CD4-positive, alpha-beta memory T cell (primary cell): ENCODE results near the gene METAP1D. TPM values are rescaled to one million over a fixed set of nuclear protein-coding genes. Genes with fewer than 3 reads are reported as not detected.

Experiments
- CTCF ChIA-PET: fragments of 350-600 bp; sonication (Branson Sonifier 250); formaldehyde crosslinking; loops from one replicate; lab custom pipeline; 2021; ENCODE audit warnings: inconsistent platforms; ENCODE audit not compliant: partially characterized antibody; lab: Charles Lee
- POLR2A ChIA-PET: fragments of 350-600 bp; sonication (Branson Sonifier 250); formaldehyde crosslinking; loops from one replicate; lab custom pipeline; 2021; ENCODE audit not compliant: partially characterized antibody; lab: Charles Lee
- DNase-seq, 5 donors: peaks; one replicate each; pipeline versions ENCODE4 v3.0.0 to v3.0.0-alpha.2; 2020 to 2022; ENCODE audit warnings: mixed read lengths in 1 of 5
- H3K27ac ChIP-seq: one replicate; pipeline ENCODE4 v1.7.0; 2013; ENCODE audit warnings: low read depth, low read length
- H3K27me3 ChIP-seq: 2 replicates; pipeline ENCODE4 v1.7.0; 2013; ENCODE audit warnings: mild to moderate bottlenecking, low read length, moderate library complexity; ENCODE audit not compliant: insufficient read depth
- H3K36me3 ChIP-seq: 2 replicates; pipeline ENCODE4 v1.7.0; 2013; ENCODE audit warnings: mild to moderate bottlenecking, low read length, moderate library complexity; ENCODE audit not compliant: insufficient read depth
- H3K4me1 ChIP-seq: 2 replicates; pipeline ENCODE4 v1.7.0; 2013; ENCODE audit warnings: mild to moderate bottlenecking, low read length, moderate library complexity; ENCODE audit not compliant: insufficient read depth
- H3K4me3 ChIP-seq, 2 donors: one replicate each; pipeline ENCODE4 v1.7.0; 2013; ENCODE audit warnings: low read length in 2 of 2, mild to moderate bottlenecking in 1 of 2
- H3K9me3 ChIP-seq, 2 donors: one replicate each; pipeline ENCODE4 v1.7.0; 2013; ENCODE audit warnings: low read length in 2 of 2, control low read depth in 1 of 2; ENCODE audit not compliant: control insufficient read depth in 1 of 2
- H3K27ac Mint-ChIP-seq, 7 donors: one replicate each; pipeline ENCODE4 v1.8.0; 2020 to 2021; ENCODE audit warnings: mixed read lengths in 7 of 7, mild to moderate bottlenecking in 6 of 7, inconsistent platforms in 3 of 7, moderate library complexity in 3 of 7
- H3K27me3 Mint-ChIP-seq, 2 donors: one replicate each; pipeline ENCODE4 v1.8.0; 2020 to 2021; ENCODE audit warnings: mixed read lengths in 2 of 2
- H3K36me3 Mint-ChIP-seq, 2 donors: one replicate each; pipeline ENCODE4 v1.8.0; 2020 to 2021; ENCODE audit warnings: mixed read lengths in 2 of 2, inconsistent platforms in 1 of 2, mild to moderate bottlenecking in 1 of 2
- H3K4me1 Mint-ChIP-seq, 4 donors: one replicate each; pipeline ENCODE4 v1.8.0; 2020 to 2021; ENCODE audit warnings: mixed read lengths in 4 of 4, mild to moderate bottlenecking in 1 of 4
- H3K4me3 Mint-ChIP-seq, 8 donors: one replicate each; pipeline ENCODE4 v1.8.0; 2020 to 2021; ENCODE audit warnings: mixed read lengths in 8 of 8, mild to moderate bottlenecking in 7 of 8, moderate library complexity in 6 of 8, inconsistent platforms in 3 of 8
- H3K9me3 Mint-ChIP-seq, 8 donors: one replicate each; pipeline ENCODE4 v1.8.0; 2020 to 2021; ENCODE audit warnings: mixed read lengths in 8 of 8, mild to moderate bottlenecking in 5 of 8, inconsistent platforms in 3 of 8, moderate library complexity in 1 of 8
- intact Hi-C: fragments of 100-400 bp; cut with micrococcal nuclease; formaldehyde crosslinking; loops from one replicate; pipeline ENCODE4 v1.15.1; 2023
- polyA plus RNA-seq, 2 donors: library from polyadenylated mRNA; unstranded; fragments of 300-500 nt; fragmentation: Illumina TruSeq; gene quantifications; one replicate each; pipeline ENCODE4 v1.2.3, GENCODE V29; 2021
- total RNA-seq, 2 experiments: library from RNA; stranded (reverse); gene quantifications; one replicate each; pipeline ENCODE4 v1.2.3, GENCODE V29; 2021

METAP1D gene
- total and polyA plus RNA-seq, 4 experiments from 2014 or later = 3.5 to 7.3 (median 6.5) TPM

GRCh38 chr2:172094294-172095145 is 94.8 kb downstream of the METAP1D start:
- Mint-ChIP-seq H3K36me3 (no peaks in the 10 kb centered on the region), H3K9me3 (peaks cover 0 to 24% (median 4%) of the 10 kb centered on the region in 8 donors), H3K27me3 (peaks cover 61 to 63% of the 10 kb centered on the region in 2 donors), H3K4me3 (peak overlapping the region in 7 of 8 donors; percentile 61 to 90 (median 87)), H3K4me1 (peaks cover 21 to 70% (median 33%) of the 10 kb centered on the region in 4 donors), H3K27ac (peak overlapping the region in 2 of 7 donors; percentile 41 to 99)
- CTCF ChIA-PET = interaction anchor here (1.7 kb wide), 1 partner anchor 10 kb away, joined by 6 read pairs; no protein-coding TSS in a partner anchor
- H3K27ac ChIP-seq = no peak overlapping the region
- no peaks in the 10 kb centered on the region for H3K36me3 ChIP-seq
- DNase-seq = peak in 2 of 5 donors; percentile 14 to 31
- H3K4me1 ChIP-seq = peaks cover 65% of the 10 kb centered on the region
- peak overlapping the region in 1 of 2 donors; percentile 50 for H3K4me3 ChIP-seq
- intact Hi-C loops = loop anchor here (1.0 to 5.0 kb wide), 3 partner anchors 8 to 1167 kb away; partner anchors contain the start of genes DLX2 and GORASP2
- POLR2A ChIA-PET = interaction anchor here (1.0 to 14.0 kb wide), 4 partner anchors 7 to 368 kb away, joined by 3 to 186 read pairs (median 96); partner anchors contain the start of genes DLX1 and DLX2
- H3K9me3 ChIP-seq = no peaks in the 10 kb centered on the region
- H3K27me3 ChIP-seq = peaks cover 97% of the 10 kb centered on the region

- H3K9me3 ChIP-seq = no peaks in the 10 kb centered on the region
- CTCF ChIA-PET = interaction anchor here (1.0 to 1.7 kb wide), 2 partner anchors 9 to 11 kb away, joined by 4 to 6 read pairs; no protein-coding TSS in a partner anchor
- peaks cover 21 to 62% (median 32%) of the 10 kb centered on the region in 4 donors for H3K4me1 Mint-ChIP-seq
Observed at GRCh38 chr2:172095146-172095904, 95.6 kb downstream of the METAP1D start.

DNA sequence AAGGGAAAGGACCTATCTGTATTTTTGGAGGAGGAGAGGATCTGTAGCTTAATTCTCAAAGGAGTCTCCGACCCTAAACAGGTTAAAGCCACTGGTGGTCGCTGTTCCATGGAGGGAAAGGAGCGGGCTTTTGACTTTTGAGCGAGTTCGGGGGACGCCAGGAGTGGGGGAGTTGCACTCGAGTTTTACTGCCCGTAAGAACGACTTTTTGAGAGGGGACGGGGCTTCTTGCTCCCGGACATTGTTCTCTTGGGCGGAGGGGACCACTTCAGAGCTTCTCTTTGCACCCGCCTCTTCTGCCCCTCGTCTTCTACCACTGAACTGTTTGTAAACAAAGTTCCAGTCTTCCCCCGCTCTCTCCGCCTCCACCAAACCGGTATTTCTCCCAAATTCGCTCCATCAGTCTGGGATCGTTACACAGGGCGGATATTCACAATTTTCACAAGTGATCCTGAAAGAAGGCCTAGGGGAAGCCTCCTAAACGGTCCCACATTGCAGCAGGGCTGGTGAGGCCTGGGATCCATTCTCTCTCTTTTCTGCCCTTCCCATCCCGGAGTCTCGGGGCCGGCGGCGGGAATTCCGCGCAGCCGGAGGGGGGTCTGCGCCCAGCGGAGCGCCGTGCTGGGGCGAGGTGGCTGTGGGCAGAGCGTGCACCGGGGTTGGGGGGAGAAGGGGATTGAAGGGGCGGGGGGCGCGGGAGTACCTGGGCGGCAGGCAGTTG is 96.3 kb downstream of the METAP1D start:
- Histone ChIP-seq H3K27me3 (peaks cover 97% of the 10 kb centered on the region), H3K4me3 (peak overlapping the region in 1 of 2 donors; percentile 8), H3K27ac (no peak overlapping the region), H3K36me3 (no peaks in the 10 kb centered on the region), H3K4me1 (peaks cover 78% of the 10 kb centered on the region), H3K9me3 (no peaks in the 10 kb centered on the region)
- Mint-ChIP-seq H3K36me3 (no peaks in the 10 kb centered on the region), H3K27me3 (peaks cover 56% of the 10 kb centered on the region in 2 donors), H3K9me3 (peaks cover 0 to 29% (median 4%) of the 10 kb centered on the region in 8 donors), H3K4me1 (peaks cover 23 to 62% (median 36%) of the 10 kb centered on the region in 4 donors), H3K4me3 (peak overlapping the region in 7 of 8 donors; percentile 82 to 90 (median 87)), H3K27ac (peak overlapping the region in 5 of 7 donors; percentile 12 to 93 (median 68))
- intact Hi-C loops = loop anchor here (1.0 to 5.0 kb wide), 2 partner anchors 10 to 1169 kb away; partner anchors contain the start of gene GORASP2
- DNase-seq = peak in 1 of 5 donors; percentile 24
- ChIA-PET POLR2A (interaction anchor here (1.3 to 13.6 kb wide), 2 partner anchors 8 to 9 kb away, joined by 3 to 186 read pairs; partner anchors contain the start of gene DLX1), CTCF (interaction anchor here (1.0 to 1.7 kb wide), 2 partner anchors 9 to 11 kb away, joined by 4 to 6 read pairs; no protein-coding TSS in a partner anchor)

More at GRCh38 chr2:172095146-172095904, 95.6 kb downstream of the METAP1D start:
- intact Hi-C loops = loop anchor here (1.0 to 5.0 kb wide), 2 partner anchors 9 to 1168 kb away; partner anchors contain the start of gene GORASP2
- Mint-ChIP-seq H3K4me3 (peak overlapping the region; percentile 82 to 90 (median 87)), H3K27ac (peak overlapping the region; percentile 29 to 93 (median 88)), H3K9me3 (peaks cover 0 to 24% (median 4%) of the 10 kb centered on the region in 8 donors), H3K36me3 (no peaks in the 10 kb centered on the region), H3K27me3 (peaks cover 55 to 57% of the 10 kb centered on the region in 2 donors)
- Histone ChIP-seq H3K27ac (no peak overlapping the region), H3K36me3 (no peaks in the 10 kb centered on the region), H3K4me1 (peaks cover 71% of the 10 kb centered on the region), H3K27me3 (peaks cover 97% of the 10 kb centered on the region), H3K4me3 (peak overlapping the region in 1 of 2 donors; percentile 50)
- peak; percentile 80 to 88 (median 83) for DNase-seq
- POLR2A ChIA-PET = interaction anchor here (1.0 to 13.6 kb wide), 3 partner anchors 8 to 367 kb away, joined by 3 to 186 read pairs (median 5); partner anchors contain the start of gene DLX1

GRCh38 chr2:172096626-172097547 is 97.1 kb downstream of the METAP1D start:
- intact Hi-C loops = loop anchor here (5.0 kb wide), 1 partner anchor 1170 kb away; the partner anchor contains the start of gene GORASP2
- H3K4me3 Mint-ChIP-seq = peak overlapping the region in 7 of 8 donors; percentile 51 to 83 (median 73)
- H3K9me3 Mint-ChIP-seq = peaks cover 0 to 27% (median 4%) of the 10 kb centered on the region in 8 donors
- H3K9me3 ChIP-seq = no peaks in the 10 kb centered on the region
- no peaks in the 10 kb centered on the region for H3K36me3 ChIP-seq
- ChIA-PET POLR2A (interaction anchor here (13.6 kb wide), 1 partner anchor 9 kb away, joined by 186 read pairs; the partner anchor contains the start of gene DLX1), CTCF (interaction anchor here (1.0 kb wide), 1 partner anchor 10 kb away, joined by 4 read pairs; no protein-coding TSS in a partner anchor)
- H3K4me1 ChIP-seq = peaks cover 86% of the 10 kb centered on the region
- H3K27me3 Mint-ChIP-seq = peaks cover 55 to 58% of the 10 kb centered on the region in 2 donors
- H3K4me3 ChIP-seq = peak overlapping the region in 1 of 2 donors; percentile 39
- H3K27ac Mint-ChIP-seq = peak overlapping the region in 2 of 7 donors; percentile 81 to 88
- H3K36me3 Mint-ChIP-seq = no peaks in the 10 kb centered on the region
- DNase-seq = peak in 2 of 5 donors; percentile 37
- peaks cover 26 to 66% (median 42%) of the 10 kb centered on the region in 4 donors for H3K4me1 Mint-ChIP-seq
- peaks cover 97% of the 10 kb centered on the region for H3K27me3 ChIP-seq
- H3K27ac ChIP-seq = no peak overlapping the region

GRCh38 chr2:172097557-172098131 is 97.9 kb downstream of the METAP1D start:
- Histone ChIP-seq H3K9me3 (no peaks in the 10 kb centered on the region), H3K36me3 (no peaks in the 10 kb centered on the region), H3K4me1 (peaks cover 93% of the 10 kb centered on the region), H3K27me3 (peaks cover 95% of the 10 kb centered on the region), H3K4me3 (no peak overlapping the region), H3K27ac (no peak overlapping the region)
- H3K27ac Mint-ChIP-seq = peak overlapping the region in 2 of 7 donors; percentile 57 to 88
- CTCF ChIA-PET = no interaction called here
- peaks cover 57 to 58% of the 10 kb centered on the region in 2 donors for H3K27me3 Mint-ChIP-seq
- H3K9me3 Mint-ChIP-seq = peaks cover 0 to 26% (median 4%) of the 10 kb centered on the region in 8 donors
- intact Hi-C loops = loop anchor here (5.0 kb wide), 1 partner anchor 1170 kb away; the partner anchor contains the start of gene GORASP2
- DNase-seq = peak in 1 of 5 donors; percentile 40
- peaks cover 0 to 2% of the 10 kb centered on the region in 2 donors for H3K36me3 Mint-ChIP-seq
- H3K4me3 Mint-ChIP-seq = peak overlapping the region in 2 of 8 donors; percentile 24 to 73
- POLR2A ChIA-PET = interaction anchor here (13.6 kb wide), 1 partner anchor 10 kb away, joined by 186 read pairs; the partner anchor contains the start of gene DLX1
- peaks cover 28 to 71% (median 48%) of the 10 kb centered on the region in 4 donors for H3K4me1 Mint-ChIP-seq
